Endodermal cell (in vitro differentiated cells): ENCODE measurements around the gene PKD2L2. TPM values are rescaled to one million over a fixed set of nuclear protein-coding genes. Genes with fewer than 3 reads are reported as not detected.

Experiments
- DNase-seq: peaks from one replicate; pipeline ENCODE4 v3.0.0-alpha.2; 2017
- H3K27ac ChIP-seq: 2 replicates; pipeline ENCODE4 v1.5.1; 2013; ENCODE audit warnings: mild to moderate bottlenecking, low read depth, low read length, moderate library complexity
- H3K27me3 ChIP-seq: 2 replicates; pipeline ENCODE4 v1.6.1; 2013; ENCODE audit warnings: mild to moderate bottlenecking, low read length, moderate library complexity; ENCODE audit not compliant: insufficient read depth, control insufficient read depth, poor library complexity, severe bottlenecking
- H3K36me3 ChIP-seq: 2 replicates; pipeline ENCODE4 v1.7.0; 2013; ENCODE audit warnings: mild to moderate bottlenecking, low read length, moderate library complexity; ENCODE audit not compliant: control insufficient read depth, insufficient read depth
- H3K4me1 ChIP-seq: one replicate; pipeline ENCODE4 v1.7.0; 2013; ENCODE audit warnings: low read length; ENCODE audit not compliant: control insufficient read depth, insufficient read depth
- H3K4me3 ChIP-seq: 2 replicates; pipeline ENCODE4 v1.5.1; 2013; ENCODE audit warnings: mild to moderate bottlenecking, low read length, moderate library complexity
- H3K9ac ChIP-seq: 2 replicates; pipeline ENCODE4 v1.6.1; 2013; ENCODE audit warnings: mild to moderate bottlenecking, low read length, moderate library complexity; ENCODE audit not compliant: poor library complexity, severe bottlenecking; ENCODE audit errors: extremely low read depth
- H3K9me3 ChIP-seq: 2 replicates; pipeline ENCODE4 v1.6.1; 2013; ENCODE audit warnings: mild to moderate bottlenecking, low read length, moderate library complexity; ENCODE audit not compliant: control insufficient read depth
- H3K27ac Mint-ChIP-seq: 2 replicates; pipeline ENCODE4 v1.8.0; 2020; ENCODE audit warnings: mixed read lengths
- H3K27me3 Mint-ChIP-seq: 2 replicates; pipeline ENCODE4 v1.8.0; 2021; ENCODE audit warnings: mild to moderate bottlenecking, mixed read lengths; ENCODE audit not compliant: insufficient read depth
- H3K36me3 Mint-ChIP-seq: 2 replicates; pipeline ENCODE4 v1.8.0; 2020; ENCODE audit warnings: low read depth, mixed read lengths
- H3K4me1 Mint-ChIP-seq: 2 replicates; pipeline ENCODE4 v1.8.0; 2020; ENCODE audit warnings: mixed read lengths
- H3K4me3 Mint-ChIP-seq: 2 replicates; pipeline ENCODE4 v1.8.0; 2020; ENCODE audit warnings: mild to moderate bottlenecking, moderate library complexity, mixed read lengths
- H3K9me3 Mint-ChIP-seq: 2 replicates; pipeline ENCODE4 v1.8.0; 2020; ENCODE audit warnings: mild to moderate bottlenecking, mixed read lengths
- WGBS, 2 experiments: methylation state at CpG; one replicate each; pipeline versions ENCODE4 v1.1.5 to v1.1.7; 2013; ENCODE audit warnings: missing lambda C conversion rate in 2 of 2, mixed read lengths in 1 of 2; ENCODE audit not compliant: insufficient coverage in 1 of 2, insufficient read length in 1 of 2; 5-methylcytosine and 5-hydroxymethylcytosine counted together
- total RNA-seq, 2 donors: library from RNA; stranded (reverse); fragmentation: NEBNext Ultra II Directional in 1 of 2; extraction: Animal tissue kit (Norgen Biotek cat#: 25700) in 1 of 2; gene quantifications; 2 replicates in 1 of 2; 3 replicates in 1 of 2; pipeline ENCODE4 v1.2.1, GENCODE V29; 2021
- TF ChIP-seq, protein P1 (sequence below): fragments of 200-600 bp; sonication (generic); conservative IDR thresholded peaks from 2 replicates; pipeline ENCODE4 v1.5.0; 2021; ENCODE audit warnings: antibody characterized with exemption, mild to moderate bottlenecking

Gene PKD2L2
- total RNA-seq, 2 donors from 2014 or later: not detected

DNA sequence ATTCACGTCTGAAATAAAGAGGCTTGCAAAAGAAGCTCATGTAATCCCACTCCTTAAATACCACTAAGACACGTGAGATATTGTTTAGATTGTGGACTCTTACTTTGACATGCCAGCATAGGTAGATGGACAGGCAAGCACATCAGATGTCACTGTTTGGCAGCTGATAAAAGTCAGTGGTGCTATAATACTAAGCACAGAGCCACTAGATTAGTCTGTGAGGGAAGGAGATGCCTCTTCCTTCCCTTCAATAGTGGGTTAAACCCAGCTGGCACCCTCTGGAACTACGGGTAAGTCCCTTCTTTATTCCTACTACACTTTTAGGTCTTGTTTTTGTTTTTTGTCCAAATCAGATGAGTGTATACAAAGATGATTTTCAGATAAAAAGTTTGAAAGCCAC is 21.6 kb upstream of the PKD2L2 start, which contains the start of gene MYOT:
Gene MYOT (plus strand): TSS at position 197 of the 400 bp plus-strand sequence. CDS start 2,792 bp downstream, outside the sequence.
- no peaks in the 10 kb centered on the region for H3K4me1 ChIP-seq
- DNase-seq: no peak
- H3K27ac ChIP-seq: no peak within 1 kb of the TSS
- Mint-ChIP-seq H3K4me3 (no peak within 1 kb of the TSS), H3K9me3 (no peaks in the 10 kb centered on the region), H3K36me3 (no peaks in the 10 kb centered on the region), H3K27me3 (no peaks in the 10 kb centered on the region), H3K4me1 (no peaks in the 10 kb centered on the region), H3K27ac (no peak within 1 kb of the TSS)
- H3K9me3 ChIP-seq: no peaks in the 10 kb centered on the region
- H3K4me3 ChIP-seq: no peak within 1 kb of the TSS
- no peaks in the 10 kb centered on the region for H3K36me3 ChIP-seq
- H3K27me3 ChIP-seq: no peaks in the 10 kb centered on the region
- H3K9ac ChIP-seq: no peak within 1 kb of the TSS
- TF ChIP-seq, protein P1, sequence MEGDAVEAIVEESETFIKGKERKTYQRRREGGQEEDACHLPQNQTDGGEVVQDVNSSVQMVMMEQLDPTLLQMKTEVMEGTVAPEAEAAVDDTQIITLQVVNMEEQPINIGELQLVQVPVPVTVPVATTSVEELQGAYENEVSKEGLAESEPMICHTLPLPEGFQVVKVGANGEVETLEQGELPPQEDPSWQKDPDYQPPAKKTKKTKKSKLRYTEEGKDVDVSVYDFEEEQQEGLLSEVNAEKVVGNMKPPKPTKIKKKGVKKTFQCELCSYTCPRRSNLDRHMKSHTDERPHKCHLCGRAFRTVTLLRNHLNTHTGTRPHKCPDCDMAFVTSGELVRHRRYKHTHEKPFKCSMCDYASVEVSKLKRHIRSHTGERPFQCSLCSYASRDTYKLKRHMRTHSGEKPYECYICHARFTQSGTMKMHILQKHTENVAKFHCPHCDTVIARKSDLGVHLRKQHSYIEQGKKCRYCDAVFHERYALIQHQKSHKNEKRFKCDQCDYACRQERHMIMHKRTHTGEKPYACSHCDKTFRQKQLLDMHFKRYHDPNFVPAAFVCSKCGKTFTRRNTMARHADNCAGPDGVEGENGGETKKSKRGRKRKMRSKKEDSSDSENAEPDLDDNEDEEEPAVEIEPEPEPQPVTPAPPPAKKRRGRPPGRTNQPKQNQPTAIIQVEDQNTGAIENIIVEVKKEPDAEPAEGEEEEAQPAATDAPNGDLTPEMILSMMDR: no peak
- 67 to 69% methylated on average over 1 to 3 of the region's 3 CpGs for WGBS, 2 experiments

DNA sequence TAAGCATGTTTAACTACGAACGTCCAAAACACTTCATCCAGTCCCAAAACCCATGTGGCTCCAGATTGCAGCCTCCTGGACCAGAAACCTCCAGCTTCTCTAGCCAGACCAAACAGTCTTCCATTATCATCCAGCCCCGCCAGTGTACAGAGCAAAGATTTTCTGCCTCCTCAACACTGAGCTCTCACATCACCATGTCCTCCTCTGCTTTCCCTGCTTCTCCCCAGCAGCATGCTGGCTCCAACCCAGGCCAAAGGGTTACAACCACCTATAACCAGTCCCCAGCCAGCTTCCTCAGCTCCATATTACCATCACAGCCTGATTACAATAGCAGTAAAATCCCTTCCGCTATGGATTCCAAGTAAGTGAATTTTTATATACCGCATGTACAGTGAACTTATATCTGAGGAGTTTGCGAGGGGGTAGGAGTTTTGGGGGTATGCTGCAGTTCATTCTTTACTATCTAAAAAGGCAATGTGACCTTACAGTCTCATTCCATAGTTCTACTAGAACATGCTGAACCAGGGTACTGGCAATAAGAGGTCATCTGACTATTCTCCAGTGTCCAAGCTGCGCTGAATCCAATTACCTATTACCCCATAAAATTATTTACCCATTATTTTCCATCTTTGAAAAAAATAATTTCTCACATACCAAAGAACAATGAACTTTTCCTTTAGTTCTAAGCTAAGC is 18.5 kb upstream of the PKD2L2 start:
- H3K27me3 Mint-ChIP-seq: no peaks in the 10 kb centered on the region
- TF ChIP-seq, protein P1: no peak
- WGBS, 2 experiments: 94 to 100% methylated on average over 2 to 7 of the region's 7 CpGs

DNA sequence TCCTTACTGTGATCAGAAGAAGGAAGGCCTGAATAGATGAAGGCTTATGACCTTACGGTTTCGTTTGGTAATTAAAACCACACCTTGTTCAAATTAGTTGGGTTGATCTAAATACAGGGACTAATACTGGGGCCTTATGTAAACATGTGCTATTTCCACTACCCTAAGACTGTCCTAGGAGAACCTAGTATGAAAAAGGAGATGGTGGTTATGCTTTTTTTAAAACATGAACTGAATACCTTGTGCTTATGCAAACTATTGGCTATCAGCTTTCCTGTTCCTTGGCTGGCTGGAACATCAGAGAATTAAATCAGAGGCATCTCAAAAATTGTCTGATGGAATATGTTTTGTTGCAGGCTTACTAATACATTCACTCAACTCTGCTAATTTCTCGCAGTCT is 17.7 kb upstream of the PKD2L2 start:
- no peaks in the 10 kb centered on the region for H3K4me1 ChIP-seq
- H3K27ac ChIP-seq: no peak overlapping the region
- H3K4me3 Mint-ChIP-seq: no peak overlapping the region
- no peak overlapping the region for H3K9ac ChIP-seq
- no peak overlapping the region for H3K27ac Mint-ChIP-seq
- no peaks in the 10 kb centered on the region for H3K4me1 Mint-ChIP-seq
- H3K36me3 ChIP-seq: no peaks in the 10 kb centered on the region
- no peak for DNase-seq
- no peaks in the 10 kb centered on the region for H3K27me3 Mint-ChIP-seq
- no peaks in the 10 kb centered on the region for H3K36me3 Mint-ChIP-seq
- no peaks in the 10 kb centered on the region for H3K27me3 ChIP-seq
- no peak overlapping the region for H3K4me3 ChIP-seq
- no peaks in the 10 kb centered on the region for H3K9me3 ChIP-seq
- TF ChIP-seq, protein P1: no peak
- no peaks in the 10 kb centered on the region for H3K9me3 Mint-ChIP-seq
- 94 to 100% methylated on average over 3 of the region's 3 CpGs for WGBS, 2 experiments

More for the DNA sequence above, 18.5 kb upstream of the PKD2L2 start:
- Histone ChIP-seq H3K4me1 (no peaks in the 10 kb centered on the region), H3K9me3 (no peaks in the 10 kb centered on the region), H3K9ac (no peak overlapping the region), H3K27ac (no peak overlapping the region), H3K4me3 (no peak overlapping the region), H3K36me3 (no peaks in the 10 kb centered on the region), H3K27me3 (no peaks in the 10 kb centered on the region)
- Mint-ChIP-seq H3K9me3 (no peaks in the 10 kb centered on the region), H3K27ac (no peak overlapping the region), H3K4me1 (no peaks in the 10 kb centered on the region), H3K4me3 (no peak overlapping the region), H3K36me3 (no peaks in the 10 kb centered on the region)
- no peak for DNase-seq
